Neural progenitor cell (in vitro differentiated cells): ENCODE data around the gene CALHM3.

Experiments used
- EZH2 ChIP-seq: fragments of 200-600 bp; sonication (generic); IDR thresholded peaks from 2 replicates; pipeline ENCODE4 v1.6.1; 2017; ENCODE audit warnings: antibody characterized with exemption, mild to moderate bottlenecking, moderate library complexity
- EZH2phosphoT487 ChIP-seq: fragments of 200-600 bp; sonication (generic); IDR thresholded peaks from 2 replicates; pipeline ENCODE4 v1.6.1; 2017; ENCODE audit warnings: antibody characterized with exemption
- TF ChIP-seq, protein P1 (sequence below): fragments of 200-600 bp; sonication (generic); IDR thresholded peaks from 2 replicates; pipeline ENCODE4 v1.5.1; 2017; ENCODE audit warnings: antibody characterized with exemption, mild to moderate bottlenecking

DNA sequence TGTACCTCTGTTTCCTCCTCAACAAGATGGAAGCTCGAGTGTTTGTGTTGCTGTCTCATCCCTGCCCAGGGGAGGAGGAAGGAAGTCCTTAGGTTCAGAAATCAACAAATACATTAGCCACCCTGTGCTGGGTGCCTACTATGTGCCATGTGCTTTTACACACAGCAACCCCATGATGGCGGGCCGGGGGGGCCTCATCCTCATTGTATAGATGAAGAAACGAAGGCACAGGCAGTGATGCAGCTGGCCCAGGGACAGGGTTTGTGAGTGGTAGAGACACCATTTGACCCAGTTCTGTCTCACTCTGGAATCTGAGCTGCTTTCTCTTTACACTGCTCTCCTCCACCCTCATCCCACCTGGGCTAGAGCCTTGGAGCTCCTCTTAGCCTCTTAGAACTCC, 25.0 kb downstream of the CALHM3 start:
- TF ChIP-seq EZH2 (no peak), EZH2phosphoT487 (no peak)
- TF ChIP-seq, protein P1, sequence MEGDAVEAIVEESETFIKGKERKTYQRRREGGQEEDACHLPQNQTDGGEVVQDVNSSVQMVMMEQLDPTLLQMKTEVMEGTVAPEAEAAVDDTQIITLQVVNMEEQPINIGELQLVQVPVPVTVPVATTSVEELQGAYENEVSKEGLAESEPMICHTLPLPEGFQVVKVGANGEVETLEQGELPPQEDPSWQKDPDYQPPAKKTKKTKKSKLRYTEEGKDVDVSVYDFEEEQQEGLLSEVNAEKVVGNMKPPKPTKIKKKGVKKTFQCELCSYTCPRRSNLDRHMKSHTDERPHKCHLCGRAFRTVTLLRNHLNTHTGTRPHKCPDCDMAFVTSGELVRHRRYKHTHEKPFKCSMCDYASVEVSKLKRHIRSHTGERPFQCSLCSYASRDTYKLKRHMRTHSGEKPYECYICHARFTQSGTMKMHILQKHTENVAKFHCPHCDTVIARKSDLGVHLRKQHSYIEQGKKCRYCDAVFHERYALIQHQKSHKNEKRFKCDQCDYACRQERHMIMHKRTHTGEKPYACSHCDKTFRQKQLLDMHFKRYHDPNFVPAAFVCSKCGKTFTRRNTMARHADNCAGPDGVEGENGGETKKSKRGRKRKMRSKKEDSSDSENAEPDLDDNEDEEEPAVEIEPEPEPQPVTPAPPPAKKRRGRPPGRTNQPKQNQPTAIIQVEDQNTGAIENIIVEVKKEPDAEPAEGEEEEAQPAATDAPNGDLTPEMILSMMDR, result no peak
